CD4-positive, alpha-beta memory T cell (primary cell): ENCODE results near the gene SPSB1. TPM values are rescaled to one million over a fixed set of nuclear protein-coding genes. Genes with fewer than 3 reads are reported as not detected.

Source experiments
- CTCF ChIA-PET: fragments of 350-600 bp; sonication (Branson Sonifier 250); formaldehyde crosslinking; loops from one replicate; lab custom pipeline; 2021; ENCODE audit warnings: inconsistent platforms; ENCODE audit not compliant: partially characterized antibody; lab: Charles Lee
- POLR2A ChIA-PET: fragments of 350-600 bp; sonication (Branson Sonifier 250); formaldehyde crosslinking; loops from one replicate; lab custom pipeline; 2021; ENCODE audit not compliant: partially characterized antibody; lab: Charles Lee
- DNase-seq, 5 donors: peaks; one replicate each; pipeline versions ENCODE4 v3.0.0 to v3.0.0-alpha.2; 2020 to 2022; ENCODE audit warnings: mixed read lengths in 1 of 5
- H3K27ac ChIP-seq: one replicate; pipeline ENCODE4 v1.7.0; 2013; ENCODE audit warnings: low read depth, low read length
- H3K27me3 ChIP-seq: 2 replicates; pipeline ENCODE4 v1.7.0; 2013; ENCODE audit warnings: mild to moderate bottlenecking, low read length, moderate library complexity; ENCODE audit not compliant: insufficient read depth
- H3K36me3 ChIP-seq: 2 replicates; pipeline ENCODE4 v1.7.0; 2013; ENCODE audit warnings: mild to moderate bottlenecking, low read length, moderate library complexity; ENCODE audit not compliant: insufficient read depth
- H3K4me1 ChIP-seq: 2 replicates; pipeline ENCODE4 v1.7.0; 2013; ENCODE audit warnings: mild to moderate bottlenecking, low read length, moderate library complexity; ENCODE audit not compliant: insufficient read depth
- H3K4me3 ChIP-seq, 2 donors: one replicate each; pipeline ENCODE4 v1.7.0; 2013; ENCODE audit warnings: low read length in 2 of 2, mild to moderate bottlenecking in 1 of 2
- H3K9me3 ChIP-seq, 2 donors: one replicate each; pipeline ENCODE4 v1.7.0; 2013; ENCODE audit warnings: low read length in 2 of 2, control low read depth in 1 of 2; ENCODE audit not compliant: control insufficient read depth in 1 of 2
- H3K27ac Mint-ChIP-seq, 7 donors: one replicate each; pipeline ENCODE4 v1.8.0; 2020 to 2021; ENCODE audit warnings: mixed read lengths in 7 of 7, mild to moderate bottlenecking in 6 of 7, inconsistent platforms in 3 of 7, moderate library complexity in 3 of 7
- H3K27me3 Mint-ChIP-seq, 2 donors: one replicate each; pipeline ENCODE4 v1.8.0; 2020 to 2021; ENCODE audit warnings: mixed read lengths in 2 of 2
- H3K36me3 Mint-ChIP-seq, 2 donors: one replicate each; pipeline ENCODE4 v1.8.0; 2020 to 2021; ENCODE audit warnings: mixed read lengths in 2 of 2, inconsistent platforms in 1 of 2, mild to moderate bottlenecking in 1 of 2
- H3K4me1 Mint-ChIP-seq, 4 donors: one replicate each; pipeline ENCODE4 v1.8.0; 2020 to 2021; ENCODE audit warnings: mixed read lengths in 4 of 4, mild to moderate bottlenecking in 1 of 4
- H3K4me3 Mint-ChIP-seq, 8 donors: one replicate each; pipeline ENCODE4 v1.8.0; 2020 to 2021; ENCODE audit warnings: mixed read lengths in 8 of 8, mild to moderate bottlenecking in 7 of 8, moderate library complexity in 6 of 8, inconsistent platforms in 3 of 8
- H3K9me3 Mint-ChIP-seq, 8 donors: one replicate each; pipeline ENCODE4 v1.8.0; 2020 to 2021; ENCODE audit warnings: mixed read lengths in 8 of 8, mild to moderate bottlenecking in 5 of 8, inconsistent platforms in 3 of 8, moderate library complexity in 1 of 8
- intact Hi-C: fragments of 100-400 bp; cut with micrococcal nuclease; formaldehyde crosslinking; loops from one replicate; pipeline ENCODE4 v1.15.1; 2023
- polyA plus RNA-seq, 2 donors: library from polyadenylated mRNA; unstranded; fragments of 300-500 nt; fragmentation: Illumina TruSeq; gene quantifications; one replicate each; pipeline ENCODE4 v1.2.3, GENCODE V29; 2021
- total RNA-seq, 2 experiments: library from RNA; stranded (reverse); gene quantifications; one replicate each; pipeline ENCODE4 v1.2.3, GENCODE V29; 2021

SPSB1 gene
- 1 to 10 TPM; 3.3 to 4.1 TPM for total RNA-seq
- 1 to 10 TPM; 2.8 to 4.5 TPM for polyA plus RNA-seq

GRCh38 chr1:9292361-9293240 is at the start of gene SPSB1:
SPSB1 (plus strand) TSS chr1:9292894; CDS start chr1:9355892, 62,998 bp downstream.
- DNase-seq: peak; percentile 46 to 67 (median 56)
- Histone ChIP-seq H3K27ac (peak within 1 kb of the TSS; percentile 27), H3K4me1 (peaks cover 31% of the 10 kb centered on the region), H3K4me3 (peak within 1 kb of the TSS; percentile 64 to 85), H3K36me3 (no peaks in the 10 kb centered on the region), H3K27me3 (no peaks in the 10 kb centered on the region), H3K9me3 (peaks cover 0 to 7% of the 10 kb centered on the region in 2 donors)
- H3K27me3 Mint-ChIP-seq: no peaks in the 10 kb centered on the region
- intact Hi-C loops: loop anchor here (5.0 to 10.0 kb wide), 3 partner anchors 132 to 282 kb away; partner anchors contain the start of gene GPR157
- peaks cover 3 to 4% of the 10 kb centered on the region in 2 donors for H3K36me3 Mint-ChIP-seq
- POLR2A ChIA-PET: interaction anchor here (0.6 to 1.4 kb wide), 3 partner anchors 11 to 136 kb away, joined by 3 to 4 read pairs (median 4); no protein-coding TSS in a partner anchor
- peaks cover 17 to 35% (median 26%) of the 10 kb centered on the region in 4 donors for H3K4me1 Mint-ChIP-seq
- CTCF ChIA-PET: interaction anchor here (3.7 to 6.2 kb wide), 2 partner anchors 163 to 197 kb away, joined by 82 to 190 read pairs; no protein-coding TSS in a partner anchor
- H3K9me3 Mint-ChIP-seq: peaks cover 0 to 13% (median 12%) of the 10 kb centered on the region in 8 donors
- peak within 1 kb of the TSS in 5 of 7 donors; percentile 40 to 87 (median 66) for H3K27ac Mint-ChIP-seq
- peak within 1 kb of the TSS; percentile 68 to 78 (median 75) for H3K4me3 Mint-ChIP-seq

GRCh38 chr1:9243066-9243739 is 49.5 kb upstream of the SPSB1 start:
- H3K4me1 Mint-ChIP-seq: peaks cover 28 to 43% (median 35%) of the 10 kb centered on the region in 4 donors
- no peaks in the 10 kb centered on the region for H3K9me3 Mint-ChIP-seq
- ChIA-PET CTCF (interaction anchor here (1.0 to 1.5 kb wide), 2 partner anchors 8 to 24 kb away, joined by 3 read pairs; no protein-coding TSS in a partner anchor), POLR2A (no interaction called here)
- intact Hi-C loops: no loop called here
- H3K4me1 ChIP-seq: peaks cover 38% of the 10 kb centered on the region
- H3K36me3 Mint-ChIP-seq: peaks cover 8 to 10% of the 10 kb centered on the region in 2 donors
- H3K27ac ChIP-seq: no peak overlapping the region
- H3K27me3 Mint-ChIP-seq: no peaks in the 10 kb centered on the region
- H3K36me3 ChIP-seq: no peaks in the 10 kb centered on the region
- no peaks in the 10 kb centered on the region for H3K27me3 ChIP-seq
- H3K4me3 ChIP-seq: no peak overlapping the region
- no peak overlapping the region for H3K4me3 Mint-ChIP-seq
- H3K27ac Mint-ChIP-seq: no peak overlapping the region
- no peak for DNase-seq
- no peaks in the 10 kb centered on the region for H3K9me3 ChIP-seq

- CTCF ChIA-PET: interaction anchor here (1.0 to 1.7 kb wide), 3 partner anchors 9 to 251 kb away, joined by 3 to 4 read pairs (median 3); no protein-coding TSS in a partner anchor
- Histone ChIP-seq H3K9me3 (no peaks in the 10 kb centered on the region), H3K27ac (no peak overlapping the region), H3K4me3 (no peak overlapping the region), H3K4me1 (peaks cover 24% of the 10 kb centered on the region), H3K36me3 (no peaks in the 10 kb centered on the region), H3K27me3 (no peaks in the 10 kb centered on the region)
- no peaks in the 10 kb centered on the region for H3K9me3 Mint-ChIP-seq
- POLR2A ChIA-PET: interaction anchor here (1.7 kb wide), 1 partner anchor 9 kb away, joined by 5 read pairs; no protein-coding TSS in a partner anchor
- intact Hi-C loops: no loop called here
- peaks cover 18 to 28% (median 24%) of the 10 kb centered on the region in 4 donors for H3K4me1 Mint-ChIP-seq
- peaks cover 9 to 14% of the 10 kb centered on the region in 2 donors for H3K36me3 Mint-ChIP-seq
- H3K4me3 Mint-ChIP-seq: peak overlapping the region in 2 of 8 donors; percentile 52 to 58
- DNase-seq: no peak
- no peaks in the 10 kb centered on the region for H3K27me3 Mint-ChIP-seq
- H3K27ac Mint-ChIP-seq: peak overlapping the region in 2 of 7 donors; percentile 19 to 59
Observed at GRCh38 chr1:9244501-9245229, 48.0 kb upstream of the SPSB1 start.

- ChIA-PET POLR2A (interaction anchor here (1.7 kb wide), 1 partner anchor 10 kb away, joined by 5 read pairs; no protein-coding TSS in a partner anchor), CTCF (interaction anchor here (1.7 kb wide), 1 partner anchor 250 kb away, joined by 4 read pairs; no protein-coding TSS in a partner anchor)
- H3K36me3 ChIP-seq: no peaks in the 10 kb centered on the region
- H3K27ac ChIP-seq: no peak overlapping the region
- H3K4me1 ChIP-seq: peaks cover 19% of the 10 kb centered on the region
- no peak overlapping the region for H3K27ac Mint-ChIP-seq
- H3K36me3 Mint-ChIP-seq: peaks cover 8 to 14% of the 10 kb centered on the region in 2 donors
- H3K4me3 ChIP-seq: no peak overlapping the region
- H3K4me3 Mint-ChIP-seq: no peak overlapping the region
- intact Hi-C loops: no loop called here
- no peaks in the 10 kb centered on the region for H3K27me3 Mint-ChIP-seq
- no peak for DNase-seq
- H3K9me3 Mint-ChIP-seq: no peaks in the 10 kb centered on the region
- H3K9me3 ChIP-seq: no peaks in the 10 kb centered on the region
- no peaks in the 10 kb centered on the region for H3K27me3 ChIP-seq
- H3K4me1 Mint-ChIP-seq: peaks cover 13 to 22% (median 18%) of the 10 kb centered on the region in 4 donors
Observed at GRCh38 chr1:9245230-9245619, 47.5 kb upstream of the SPSB1 start.

GRCh38 chr1:9245661-9246060 is 47.0 kb upstream of the SPSB1 start:
- Mint-ChIP-seq H3K4me3 (no peak overlapping the region), H3K27me3 (no peaks in the 10 kb centered on the region), H3K27ac (no peak overlapping the region), H3K4me1 (peaks cover 10 to 18% (median 15%) of the 10 kb centered on the region in 4 donors), H3K9me3 (no peaks in the 10 kb centered on the region), H3K36me3 (peaks cover 6 to 14% of the 10 kb centered on the region in 2 donors)
- no peaks in the 10 kb centered on the region for H3K9me3 ChIP-seq
- no peaks in the 10 kb centered on the region for H3K36me3 ChIP-seq
- no peak overlapping the region for H3K27ac ChIP-seq
- peaks cover 14% of the 10 kb centered on the region for H3K4me1 ChIP-seq
- ChIA-PET POLR2A (no interaction called here), CTCF (interaction anchor here (0.6 to 1.7 kb wide), 2 partner anchors 250 to 370 kb away, joined by 3 to 4 read pairs; no protein-coding TSS in a partner anchor)
- H3K4me3 ChIP-seq: no peak overlapping the region
- H3K27me3 ChIP-seq: no peaks in the 10 kb centered on the region
- DNase-seq: no peak
- intact Hi-C loops: no loop called here

GRCh38 chr1:9246215-9246614 is 46.5 kb upstream of the SPSB1 start:
- Mint-ChIP-seq H3K9me3 (no peaks in the 10 kb centered on the region), H3K4me1 (peaks cover 10 to 17% (median 14%) of the 10 kb centered on the region in 4 donors), H3K27me3 (no peaks in the 10 kb centered on the region), H3K4me3 (no peak overlapping the region), H3K27ac (no peak overlapping the region), H3K36me3 (peaks cover 6 to 14% of the 10 kb centered on the region in 2 donors)
- intact Hi-C loops: no loop called here
- no peaks in the 10 kb centered on the region for H3K9me3 ChIP-seq
- ChIA-PET POLR2A (no interaction called here), CTCF (interaction anchor here (0.6 kb wide), 1 partner anchor 369 kb away, joined by 3 read pairs; no protein-coding TSS in a partner anchor)
- no peaks in the 10 kb centered on the region for H3K36me3 ChIP-seq
- H3K4me3 ChIP-seq: no peak overlapping the region
- no peaks in the 10 kb centered on the region for H3K27me3 ChIP-seq
- no peak for DNase-seq
- peaks cover 11% of the 10 kb centered on the region for H3K4me1 ChIP-seq
- H3K27ac ChIP-seq: no peak overlapping the region
